ENCODE data around the gene GAS6.
"Not testable (repeated sequence)": the region's sequence is repeated elsewhere in the genome, so short reads cannot be mapped to it uniquely, and the experiment has no call there.

GAS6 gene

DNA sequence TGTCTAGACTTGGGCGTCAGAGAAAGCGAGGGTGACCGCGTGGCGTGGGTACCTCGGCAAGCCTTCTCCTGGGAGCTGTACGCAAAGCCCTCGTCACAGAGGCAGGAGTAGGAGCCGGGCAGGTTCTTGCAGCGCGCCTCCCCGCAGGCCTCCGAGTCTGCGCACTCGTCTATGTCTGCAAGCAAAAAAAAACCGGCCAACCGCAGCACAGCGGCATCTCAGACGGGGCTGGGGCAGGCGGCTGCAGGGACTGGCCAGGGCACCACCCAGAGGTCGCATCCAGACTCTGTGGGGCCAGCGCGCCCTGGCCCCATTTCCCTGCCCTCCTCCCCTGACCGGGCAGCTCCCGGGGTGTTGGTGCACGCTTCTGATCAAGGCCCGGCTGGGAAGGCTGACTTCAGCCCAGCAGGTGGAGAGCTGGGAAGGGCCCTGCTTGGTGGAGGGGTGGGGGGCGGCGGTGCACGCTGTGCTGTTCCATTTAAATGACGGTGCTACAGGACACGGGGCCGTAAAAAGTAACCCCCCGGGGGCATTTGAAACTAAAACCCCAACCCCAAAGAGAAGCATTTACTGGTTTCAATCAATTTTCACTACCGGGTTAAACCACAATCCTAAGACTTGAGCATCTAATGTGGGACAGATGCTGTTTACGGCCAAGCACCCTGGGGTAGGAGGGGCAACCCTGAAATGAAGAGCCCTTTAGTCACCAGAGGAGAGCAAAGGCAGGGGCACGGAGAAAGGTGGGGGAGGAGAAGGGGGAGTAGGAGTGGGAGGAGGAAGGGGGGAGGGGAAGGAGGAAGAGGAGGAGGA, 28.2 kb downstream of the GAS6 start:
- no peak for DNase-seq

DNA sequence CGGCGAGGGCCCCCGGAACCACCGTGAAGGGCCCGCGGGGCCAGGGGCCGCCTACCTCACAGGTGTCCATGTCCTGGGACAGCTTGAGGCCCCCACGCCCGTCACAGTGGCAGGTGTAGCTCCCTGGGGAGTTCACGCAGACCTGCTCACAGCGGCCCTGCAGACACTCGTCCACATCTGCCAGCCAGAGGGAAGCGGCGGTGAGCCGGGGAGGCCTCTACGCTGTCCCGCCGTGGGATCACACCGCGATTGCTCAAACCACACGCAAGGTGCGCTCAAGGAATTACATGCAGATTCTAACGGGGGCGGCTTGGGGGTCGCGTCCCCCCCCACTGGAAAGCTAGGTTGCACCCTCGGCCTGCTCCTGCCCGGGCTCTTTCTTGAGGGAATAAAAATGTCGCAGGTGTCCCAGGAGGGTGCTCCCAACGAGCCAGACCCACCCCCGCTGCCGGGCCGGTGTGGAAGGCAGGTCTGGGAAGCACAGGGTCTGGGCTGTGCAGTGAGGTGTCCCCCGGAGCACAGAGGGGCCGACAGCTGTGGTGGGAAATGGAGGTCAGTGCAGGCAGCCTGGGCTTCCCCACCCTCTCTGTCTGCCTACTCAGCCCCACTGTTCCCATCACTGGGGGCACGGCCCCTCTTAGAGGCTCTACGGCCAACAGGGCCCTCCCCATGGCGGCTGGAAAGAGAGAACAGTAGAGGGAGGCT, 29.2 kb downstream of the GAS6 start:
- DNase-seq: no peak

DNA sequence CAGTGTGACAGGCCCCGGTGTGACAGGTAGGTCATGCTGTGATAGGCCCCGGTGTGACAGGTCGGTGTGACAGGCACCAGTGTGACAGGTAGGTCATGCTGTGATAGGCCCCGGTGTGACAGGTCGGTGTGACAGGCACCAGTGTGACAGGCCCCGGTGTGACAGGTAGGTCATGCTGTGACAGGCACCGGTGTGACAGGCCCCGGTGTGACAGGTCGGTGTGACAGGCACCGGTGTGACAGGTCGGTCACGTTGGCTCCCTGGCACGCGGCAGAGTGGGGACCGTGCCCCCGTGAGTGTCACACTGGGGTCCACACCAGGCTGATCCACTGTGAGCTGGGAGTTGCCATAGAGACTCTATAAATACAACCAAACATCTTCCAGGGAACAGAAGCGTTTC, 29.9 kb downstream of the GAS6 start:
- DNase-seq: not testable (repeated sequence)

DNA sequence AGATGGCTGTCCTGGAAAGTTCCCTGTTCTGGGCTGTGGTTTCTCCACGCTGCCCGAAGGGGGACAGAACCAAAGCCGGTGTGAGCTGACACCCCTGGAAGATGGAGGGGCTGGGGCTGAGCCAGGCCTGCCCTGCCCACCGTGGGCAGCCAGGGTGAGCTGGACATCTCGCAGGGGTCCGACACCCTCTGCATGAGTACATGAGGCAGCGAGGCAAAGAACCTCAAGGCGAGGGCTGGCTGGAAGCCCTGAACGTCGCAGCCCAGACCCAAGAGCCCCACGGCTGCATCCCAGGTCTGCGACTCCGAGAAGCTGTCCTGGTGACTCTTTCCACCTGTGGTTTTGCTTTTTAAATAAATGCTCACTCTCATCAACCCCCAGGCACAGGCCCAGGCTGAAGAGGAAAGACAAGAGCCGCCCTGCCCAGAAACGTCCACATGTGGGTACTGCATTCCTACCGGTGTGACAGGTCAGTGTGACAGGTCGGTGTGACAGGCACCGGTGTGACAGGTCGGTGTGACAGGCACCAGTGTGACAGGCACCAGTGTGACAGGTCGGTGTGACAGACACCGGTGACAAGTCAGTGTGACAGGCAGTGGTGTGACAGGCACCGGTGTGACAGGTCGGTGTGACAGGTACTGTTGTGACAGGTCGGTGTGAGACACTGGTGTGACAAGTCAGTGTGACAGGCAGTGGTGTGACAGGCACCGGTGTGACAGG, 30.6 kb downstream of the GAS6 start:
- DNase-seq: no peak

DNA sequence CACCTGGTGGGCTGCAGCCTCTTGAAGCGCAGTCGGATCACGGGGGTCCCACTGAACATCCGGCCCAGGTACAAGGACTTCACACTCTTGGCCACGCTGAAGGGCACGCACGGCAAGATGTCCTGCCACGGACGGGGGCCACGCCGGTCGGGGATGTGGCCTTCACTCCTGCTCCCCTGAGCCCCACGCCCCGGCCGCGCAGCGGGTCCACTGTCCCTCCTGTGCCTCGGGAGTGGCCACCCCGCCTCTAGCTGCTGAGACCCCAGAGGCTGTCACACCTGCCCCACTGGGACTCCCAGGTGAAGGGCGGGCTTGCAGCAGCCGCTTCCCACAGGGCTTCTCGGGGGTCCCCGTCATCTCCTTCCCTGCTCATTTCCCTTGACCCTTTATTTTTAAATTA, 31.2 kb downstream of the GAS6 start:
- no peak for DNase-seq

DNA sequence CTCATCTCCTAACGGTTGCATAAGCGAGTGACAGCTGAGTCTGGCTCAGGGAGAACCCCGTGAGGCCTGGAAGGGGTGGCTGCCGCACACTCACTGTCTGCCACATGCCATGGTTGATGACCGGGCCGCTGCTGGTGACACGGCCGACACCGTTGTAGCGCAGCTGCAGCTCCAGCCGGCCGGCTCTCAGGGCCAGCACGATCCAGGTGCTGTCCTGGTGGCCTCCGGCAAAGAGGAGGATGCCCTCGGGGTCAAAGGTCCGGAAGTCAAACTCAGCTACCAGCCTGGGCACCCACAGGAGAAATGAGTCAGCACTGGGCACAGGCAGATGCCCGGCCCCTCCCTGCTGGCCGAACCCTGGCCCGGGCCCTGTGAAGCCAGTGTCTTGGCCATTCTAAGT, 31.7 kb downstream of the GAS6 start:
- DNase-seq: no peak

DNA sequence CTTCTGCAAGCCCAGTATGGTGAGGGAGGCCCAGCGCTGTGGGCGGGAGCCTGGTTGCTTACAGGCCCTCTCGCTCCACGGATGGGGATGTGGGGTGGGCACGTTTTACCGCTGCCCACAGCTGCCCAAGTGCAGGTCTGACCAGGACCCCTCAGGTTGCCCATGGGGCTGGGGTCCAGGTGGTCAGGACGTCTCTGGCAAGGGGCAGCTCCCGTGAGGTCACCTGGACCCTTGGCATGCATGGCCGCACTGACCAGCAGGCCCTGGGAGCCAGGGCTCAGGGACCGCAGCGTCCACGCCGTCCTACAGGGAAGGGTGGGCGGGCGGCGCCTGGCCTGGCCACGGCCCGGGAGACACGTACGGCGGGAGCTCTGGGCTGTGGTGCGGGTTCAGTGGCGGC, 32.8 kb downstream of the GAS6 start:
- DNase-seq: no peak

DNA sequence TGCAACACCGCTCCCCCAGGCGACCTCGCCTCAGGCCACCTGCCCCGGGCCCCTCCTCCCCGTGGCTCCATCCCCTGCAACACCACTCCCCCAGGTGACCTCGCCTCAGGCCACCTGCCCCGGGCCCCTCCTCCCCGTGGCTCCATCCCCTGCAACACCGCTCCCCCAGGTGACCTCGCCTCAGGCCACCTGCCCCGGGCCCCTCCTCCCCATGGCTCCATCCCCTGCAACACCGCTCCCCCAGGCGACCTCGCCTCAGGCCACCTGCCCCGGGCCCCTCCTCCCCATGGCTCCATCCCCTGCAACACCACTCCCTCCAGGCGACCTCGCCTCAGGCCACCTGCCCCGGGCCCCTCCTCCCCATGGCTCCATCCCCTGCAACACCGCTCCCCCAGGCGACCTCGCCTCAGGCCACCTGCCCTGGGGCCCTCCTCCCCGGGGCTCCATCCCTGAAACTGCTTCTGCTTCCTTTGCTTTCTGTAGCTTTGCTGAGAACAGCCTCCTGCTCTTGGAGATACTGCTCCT, 33.4 kb downstream of the GAS6 start:
- DNase-seq: not testable (repeated sequence)

DNA sequence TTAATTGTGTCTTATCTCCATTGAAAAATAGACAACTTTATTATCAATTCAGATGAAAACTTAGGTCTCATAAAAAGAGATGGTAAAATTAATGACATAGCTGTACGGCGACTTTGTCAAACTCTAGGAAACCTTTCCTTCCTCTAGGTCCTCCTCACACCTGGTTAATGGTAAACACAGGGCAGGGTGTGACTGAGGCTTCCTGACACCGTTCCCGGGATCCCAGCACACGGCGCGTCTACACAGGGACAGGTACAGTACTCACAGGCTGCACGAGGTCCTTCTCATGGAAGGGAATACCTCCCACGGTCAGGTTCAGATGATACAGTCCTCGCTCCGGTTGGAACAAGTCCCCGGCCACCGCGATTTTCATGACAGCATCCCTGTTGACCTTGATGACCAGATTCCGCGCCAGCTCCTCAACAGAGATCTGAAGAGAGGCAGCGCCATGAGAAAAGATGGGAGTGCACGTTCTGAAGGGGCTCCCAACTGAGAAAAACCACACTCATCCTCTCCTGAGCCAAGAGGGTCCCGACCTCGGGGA, 35.5 kb downstream of the GAS6 start:
- DNase-seq: no peak

DNA sequence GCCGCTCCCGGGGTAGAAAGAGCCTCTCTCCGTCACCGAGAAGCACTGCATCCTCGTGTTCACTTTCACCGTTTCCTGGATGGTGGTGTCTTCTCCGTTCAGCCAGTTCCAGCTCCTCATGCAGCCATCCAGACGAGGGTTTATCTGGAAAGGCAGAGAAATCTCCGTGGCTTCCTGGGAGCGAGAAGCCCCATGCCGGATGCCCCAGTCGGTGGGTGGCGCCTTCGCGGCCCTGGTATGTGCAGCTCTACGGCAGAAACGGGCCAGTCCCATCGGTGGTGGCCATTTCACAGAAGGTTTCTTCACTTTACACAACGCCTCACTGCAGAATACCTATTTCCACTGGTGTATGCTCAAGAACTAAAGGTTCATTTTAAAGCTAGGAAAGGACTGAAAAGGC, 36.9 kb downstream of the GAS6 start:
- no peak for DNase-seq

DNA sequence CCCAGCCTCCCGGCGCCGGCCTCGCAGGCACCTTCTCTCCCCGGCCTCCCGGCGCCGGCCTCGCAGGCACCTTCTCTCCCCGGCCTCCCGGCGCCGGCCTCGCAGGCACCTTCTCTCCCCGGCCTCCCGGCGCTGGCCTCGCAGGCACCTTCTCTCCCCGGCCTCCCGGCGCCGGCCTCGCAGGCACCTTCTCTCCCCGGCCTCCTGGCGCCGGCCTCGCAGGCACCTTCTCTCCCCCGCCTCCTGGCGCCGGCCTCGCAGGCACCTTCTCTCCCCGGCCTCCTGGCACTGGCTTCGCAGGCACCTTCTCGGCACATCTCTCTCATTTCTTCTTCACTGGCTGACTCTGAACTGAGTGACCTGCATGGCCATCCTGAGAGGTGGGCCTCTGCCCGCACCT, 37.4 kb downstream of the GAS6 start:
- DNase-seq: not testable (repeated sequence)

DNA sequence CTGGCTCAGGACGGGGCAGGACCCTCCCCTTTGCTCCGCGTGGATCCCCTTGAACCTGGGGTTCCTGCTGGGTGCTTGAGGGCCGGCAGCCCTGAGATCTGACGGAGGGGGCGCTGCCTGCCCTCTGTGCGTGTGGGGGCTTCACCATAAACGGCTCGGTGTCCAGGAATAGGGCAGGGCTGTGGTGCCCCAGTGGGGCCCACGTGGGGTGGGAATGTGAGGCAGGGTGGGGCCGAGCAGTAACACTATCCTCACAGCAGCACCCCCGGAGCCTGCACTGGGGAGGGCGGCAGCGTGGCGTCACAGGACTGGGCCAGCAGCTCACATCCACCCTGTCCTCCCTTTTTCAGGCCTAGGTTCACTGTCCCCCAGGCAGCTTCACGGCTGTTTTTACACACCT, 38.0 kb downstream of the GAS6 start:
- no peak for DNase-seq

DNA sequence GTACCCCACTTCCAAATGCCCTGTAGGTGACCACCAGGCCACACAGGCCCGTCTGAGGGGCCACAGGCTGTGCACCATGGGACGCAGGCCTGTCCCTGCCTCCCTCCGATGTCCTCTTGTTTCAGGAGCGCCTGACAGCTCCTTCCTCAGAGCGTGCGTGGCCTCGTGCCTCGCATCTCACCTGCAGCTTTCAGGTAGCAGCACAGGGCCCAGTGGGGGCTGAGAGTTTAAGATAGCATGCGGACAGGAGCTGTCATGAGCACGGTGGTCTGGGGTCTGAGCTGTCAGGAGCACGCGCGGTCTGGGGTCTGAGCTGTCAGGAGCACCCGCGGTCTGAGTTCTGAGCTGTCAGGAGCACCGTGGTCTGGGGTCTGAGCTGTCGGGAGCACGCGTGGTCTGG, 40.1 kb downstream of the GAS6 start:
- no peak for DNase-seq

DNA sequence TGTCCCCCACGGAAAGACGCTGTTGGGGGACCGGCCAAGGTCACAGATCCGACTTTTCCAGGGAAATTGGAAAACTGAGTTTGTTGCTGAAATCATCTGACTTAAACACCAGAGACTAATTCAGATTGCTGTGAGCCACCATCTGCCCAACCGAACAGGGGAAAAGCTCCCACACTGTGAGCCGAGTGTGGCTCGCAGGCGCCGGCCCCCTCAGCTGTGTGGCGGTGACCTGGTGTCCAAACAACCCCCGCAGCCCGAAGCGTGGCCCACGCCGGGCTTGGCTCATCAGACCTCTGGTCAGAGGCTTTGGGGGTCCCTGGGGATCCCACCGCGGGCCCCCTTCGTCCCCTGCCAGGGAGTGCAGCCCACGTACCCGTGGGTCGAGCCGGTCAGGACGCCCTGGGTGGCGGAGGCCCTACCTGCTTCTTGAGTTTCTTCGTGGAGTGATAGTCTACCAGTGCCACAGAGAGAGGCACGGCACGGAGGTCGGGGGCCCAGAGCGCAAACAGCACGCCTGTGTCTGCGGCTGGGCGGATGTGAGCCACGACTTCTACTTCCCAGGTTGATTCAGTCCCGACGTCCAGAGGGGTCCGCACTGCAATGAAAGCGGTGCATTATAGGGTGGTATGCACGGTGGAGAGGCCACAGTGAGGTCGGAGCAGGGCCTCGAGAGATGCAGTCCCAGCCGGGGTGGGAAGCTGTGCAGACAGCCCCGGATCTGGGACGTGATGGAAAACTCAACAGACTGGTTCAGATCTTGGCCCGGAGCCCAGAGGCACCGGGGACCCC, 40.7 kb downstream of the GAS6 start:
- DNase-seq: no peak

DNA sequence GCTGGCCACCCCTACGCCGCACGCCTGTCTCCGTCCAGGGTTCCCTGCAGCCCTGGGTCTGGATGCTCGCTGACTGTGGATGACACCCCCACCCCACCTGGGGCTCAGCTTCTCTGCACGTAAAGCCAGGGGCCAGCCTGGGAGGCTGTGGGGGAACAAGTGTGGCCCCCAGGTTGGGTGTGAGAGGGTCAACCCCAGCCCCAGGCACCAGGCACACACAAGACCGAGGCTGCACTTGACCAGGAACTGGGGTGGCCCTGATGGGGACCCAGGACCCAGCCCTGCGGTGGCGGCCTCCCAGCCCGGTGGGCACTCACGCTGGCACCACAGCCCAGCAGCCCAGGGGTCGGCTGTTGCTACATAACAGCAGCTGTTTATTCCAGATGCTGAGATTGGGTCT, 41.6 kb downstream of the GAS6 start:
- no peak for DNase-seq

DNA sequence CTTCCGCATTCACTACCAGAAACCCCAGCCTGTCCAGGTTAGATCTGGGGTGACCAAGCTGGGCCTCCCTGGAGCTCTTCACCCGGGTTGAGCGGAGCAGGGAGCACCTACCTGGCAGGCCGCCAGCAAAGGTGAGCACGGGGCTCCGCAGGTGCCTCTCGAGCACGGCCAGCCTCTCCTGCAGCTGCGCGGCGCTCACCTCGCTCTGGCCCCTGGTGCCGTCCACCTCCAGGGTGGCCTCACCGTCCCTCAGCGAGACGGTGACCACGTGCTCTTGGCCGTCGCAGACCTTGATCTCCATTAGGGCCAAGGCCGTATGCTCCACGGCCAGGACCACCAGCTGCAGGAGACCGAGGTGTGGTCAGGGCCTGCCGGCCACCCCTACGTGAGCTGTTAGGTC, 42.0 kb downstream of the GAS6 start:
- no peak for DNase-seq

DNA sequence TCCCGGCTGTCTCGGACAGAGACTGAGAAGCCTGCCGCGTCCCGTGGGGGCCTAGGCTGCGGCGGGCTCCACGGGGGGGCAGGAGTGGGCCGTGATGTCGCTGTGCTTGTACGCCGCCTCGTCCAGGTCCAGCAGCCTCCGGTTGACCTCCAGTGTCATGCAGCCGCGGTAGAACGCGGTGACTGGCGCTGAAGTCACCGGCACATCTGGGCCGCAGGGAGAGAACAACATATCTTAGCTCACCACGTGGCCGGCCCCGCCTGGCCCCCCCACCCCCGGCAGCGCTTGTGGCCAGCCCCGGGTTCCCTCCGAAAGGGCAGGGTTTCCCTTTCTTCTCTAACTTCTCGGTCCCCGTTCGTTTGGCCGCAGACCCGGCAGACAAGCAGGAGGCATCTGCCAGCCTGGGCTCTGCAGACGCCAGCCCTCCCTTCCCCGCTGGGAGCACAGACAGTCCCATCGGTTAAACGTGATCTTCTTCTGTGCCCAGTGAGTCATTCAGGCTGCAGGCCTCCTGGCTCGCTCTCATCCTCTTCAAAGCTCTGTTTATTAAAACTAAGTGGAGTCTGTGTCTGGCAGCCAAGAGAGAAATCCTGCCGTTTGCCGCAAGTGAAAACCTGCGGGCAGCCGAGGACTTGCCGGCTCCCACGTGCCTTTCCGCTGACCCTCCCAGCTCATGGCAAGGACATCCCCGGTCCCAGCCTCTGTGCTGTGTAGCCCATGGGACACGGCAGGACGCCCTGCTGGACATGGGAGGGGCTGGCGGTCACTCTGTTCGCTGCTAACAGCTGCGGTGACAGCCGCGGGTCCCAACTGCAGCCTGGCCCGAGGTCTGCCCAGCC, 42.8 kb downstream of the GAS6 start:
- no peak for DNase-seq

DNA sequence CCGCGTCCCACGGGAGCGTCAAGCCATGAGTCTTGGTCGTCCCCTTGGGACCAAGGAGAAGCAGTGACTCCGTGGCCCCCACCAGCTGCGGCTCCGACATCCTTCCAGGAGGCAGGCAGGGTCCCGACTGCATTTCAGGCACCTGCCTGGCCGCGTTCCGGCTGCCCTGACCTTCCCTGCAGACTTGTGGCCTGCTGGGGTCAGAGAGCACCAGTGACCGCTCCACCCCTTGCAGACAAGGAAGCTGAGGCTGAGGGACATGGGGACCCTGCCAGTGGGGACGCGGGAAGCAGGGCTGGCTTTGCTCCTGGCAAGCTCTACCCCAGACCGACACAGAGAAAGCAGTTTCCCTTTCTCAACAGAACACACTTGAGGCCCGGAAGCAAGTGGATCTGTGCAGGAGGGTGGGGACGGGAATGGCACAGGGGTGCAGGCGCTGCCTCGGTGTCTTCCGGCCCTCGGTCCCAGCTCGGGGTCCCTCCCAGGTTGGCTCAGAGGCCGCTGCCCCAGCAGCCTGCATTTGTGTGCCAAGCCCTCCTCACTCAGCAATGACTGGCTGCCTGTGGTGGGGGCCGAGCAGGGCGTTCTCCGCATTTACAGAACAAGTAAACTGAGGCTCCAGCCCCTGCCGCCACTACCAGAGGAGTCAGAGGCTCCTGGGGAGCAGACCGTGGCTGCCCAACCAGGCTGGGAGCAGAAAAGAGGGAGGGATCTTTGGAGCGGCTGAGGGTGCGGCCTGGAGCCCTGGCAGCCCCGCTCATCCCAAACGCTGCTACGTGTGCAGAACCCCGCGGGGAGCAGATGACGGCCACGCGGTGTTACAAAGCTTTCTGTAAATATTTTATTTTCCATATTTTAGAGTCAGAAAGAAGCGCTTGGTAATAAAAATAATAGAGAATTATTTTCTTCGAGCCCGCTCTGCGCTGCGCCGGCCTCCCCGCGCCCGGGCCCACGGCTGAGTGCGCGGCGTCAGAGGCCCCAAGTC, 43.9 kb downstream of the GAS6 start:
- no peak for DNase-seq

DNA sequence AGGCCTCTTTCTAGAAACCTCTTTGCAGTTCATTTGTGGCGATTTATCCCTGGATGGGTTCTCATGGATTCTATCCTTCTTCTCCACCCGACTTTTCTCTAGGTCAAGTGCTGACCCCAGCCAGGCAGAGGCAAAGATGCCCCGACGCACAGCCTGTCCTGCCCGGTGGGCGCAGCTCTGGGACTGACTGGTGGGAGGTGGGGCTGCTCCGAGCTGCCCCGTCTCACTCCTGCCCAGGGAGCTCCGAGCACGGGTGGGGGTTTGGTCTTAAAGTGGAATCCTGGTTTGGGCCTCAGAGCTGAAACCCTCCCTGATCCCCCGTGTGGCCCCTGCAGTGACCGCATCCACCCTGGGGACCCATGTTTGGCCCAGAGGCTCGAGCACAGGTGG, 44.5 kb downstream of the GAS6 start:
- no peak for DNase-seq

DNA sequence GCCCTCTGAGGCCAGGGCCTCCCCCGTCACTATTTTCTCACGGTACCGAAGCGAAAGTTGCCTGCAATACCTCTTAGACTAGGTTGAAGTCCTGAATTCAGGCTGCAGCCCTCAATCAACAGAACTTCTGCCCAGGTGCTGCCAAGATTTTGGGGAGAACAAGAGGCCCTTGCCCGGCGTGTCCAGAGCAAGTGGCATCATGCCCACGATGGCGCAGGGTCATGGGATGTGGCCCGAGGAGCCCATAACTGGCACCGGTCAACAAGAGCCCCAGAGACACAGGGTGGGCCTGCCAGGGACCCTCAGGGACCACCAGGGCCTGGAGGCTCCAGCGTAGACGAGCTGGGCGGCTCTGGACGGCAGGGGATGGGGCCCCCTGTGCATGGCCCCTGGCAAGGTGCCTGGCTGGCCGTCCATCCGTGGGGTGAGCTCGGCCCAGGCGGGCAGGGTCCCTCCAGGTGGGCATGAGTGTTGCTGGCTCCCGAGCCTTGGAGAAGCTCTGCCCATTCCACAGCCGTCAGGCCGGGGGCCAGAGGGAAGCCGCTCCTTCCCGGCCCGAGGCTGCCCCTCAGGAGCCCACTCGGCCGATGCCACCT, 45.1 kb downstream of the GAS6 start:
- no peak for DNase-seq

Measured in stimulated activated CD4-positive, alpha-beta T cell treated with anti-CD3 and anti-CD28 coated beads, Interleukin-15, amount 100 ng/mL, for 24 hours (primary cell).